Measurements from ENCODE around the gene INO80B. TPM values are rescaled to one million over a fixed set of nuclear protein-coding genes. Genes with fewer than 3 reads are reported as not detected.

The INO80B gene
- total and polyA plus RNA-seq, 9 of the 15 experiments (the other 6 are each of a cell fraction or from before 2014, with no cell fraction given): 0.41 to 22.6 (median 9.0) TPM

GRCh38 chr2:74481961-74482800 lies 27.3 kb downstream of the INO80B start:
- TSS peak; percentile 74 for BruUV-seq (replicated peaks)
- H2AFZ ChIP-seq (ENCODE audit: low read depth, low read length): peak overlapping the region; percentile 100
- H3K9me3 ChIP-seq (replicated peaks; ENCODE audit: control insufficient read depth, insufficient read depth, low read depth, low read length): no peaks in the 10 kb centered on the region
- H3K4me2 ChIP-seq (ENCODE audit: insufficient read depth, low read length): peak overlapping the region; percentile 99
- peak overlapping the region; percentile 92 for H3K27ac ChIP-seq (ENCODE audit: extremely low read depth, low read depth, low read length)
- intact Hi-C loops (cut with micrococcal nuclease) (loop anchor here (2.0 kb wide), 2 partner anchors 27 to 47 kb away; partner anchors contain the start of genes AUP1, HTRA2 and INO80B), in situ Hi-C loops (cut with MboI) (no loop called here)
- ChIA-PET POLR2A (interaction anchor here (0.6 to 3.9 kb wide), 15 partner anchors 9 to 276 kb away, joined by 3 to 28 read pairs (median 4); partner anchors contain the start of genes INO80B, MOGS, MRPL53 and WBP1), CTCF (ENCODE audit: low intra/inter-chr PET ratio) (interaction anchor here (0.7 to 2.0 kb wide), 3 partner anchors 27 to 106 kb away, joined by 3 to 12 read pairs (median 6); partner anchors contain the start of gene INO80B)
- no peaks in the 10 kb centered on the region; the same call in 1 of the 2 replicates for H4K20me1 ChIP-seq (replicated peaks; ENCODE audit: control insufficient read depth, insufficient read depth, low read length)
- H3K27me3 ChIP-seq (ENCODE audit: control insufficient read depth in 2 of 2, insufficient read depth in 2 of 2, low read length in 2 of 2): no peaks in the 10 kb centered on the region
- H3K79me2 ChIP-seq (ENCODE audit: control insufficient read depth, insufficient read depth, low read length): peaks cover 32% of the 10 kb centered on the region
- peaks cover 32% of the 10 kb centered on the region for H3K36me3 ChIP-seq (ENCODE audit: control insufficient read depth, insufficient read depth, low read length)
- peak overlapping the region; percentile 86 for H3K4me3 ChIP-seq
- peak; percentile 51 to 58 (median 56) for DNase-seq (ENCODE audit: extremely low read depth in 1 of 4, low spot score in 3 of 4)
- 5% methylated on average over 76 of the region's 80 CpGs for WGBS (ENCODE audit: insufficient coverage, low coverage, missing lambda C conversion rate)
- FAIRE-seq: no peak
- peak; percentile 73 for ATAC-seq
- H3K9ac ChIP-seq (ENCODE audit: insufficient read depth in 1 of 2, low read depth in 2 of 2, low read length in 2 of 2): peak overlapping the region; percentile 83 to 93
- peaks cover 8 to 23% of the 10 kb centered on the region in 2 experiments; a peak in 4 of 5 replicates for H3K4me1 ChIP-seq (replicated peaks in 1 of 2; ENCODE audit: control insufficient read depth in 2 of 2, insufficient read depth in 2 of 2, low read length in 2 of 2)
- no peaks in the 10 kb centered on the region for H3K9me1 ChIP-seq (ENCODE audit: control insufficient read depth, insufficient read depth, low read length)
- TF ChIP-seq, protein P1, sequence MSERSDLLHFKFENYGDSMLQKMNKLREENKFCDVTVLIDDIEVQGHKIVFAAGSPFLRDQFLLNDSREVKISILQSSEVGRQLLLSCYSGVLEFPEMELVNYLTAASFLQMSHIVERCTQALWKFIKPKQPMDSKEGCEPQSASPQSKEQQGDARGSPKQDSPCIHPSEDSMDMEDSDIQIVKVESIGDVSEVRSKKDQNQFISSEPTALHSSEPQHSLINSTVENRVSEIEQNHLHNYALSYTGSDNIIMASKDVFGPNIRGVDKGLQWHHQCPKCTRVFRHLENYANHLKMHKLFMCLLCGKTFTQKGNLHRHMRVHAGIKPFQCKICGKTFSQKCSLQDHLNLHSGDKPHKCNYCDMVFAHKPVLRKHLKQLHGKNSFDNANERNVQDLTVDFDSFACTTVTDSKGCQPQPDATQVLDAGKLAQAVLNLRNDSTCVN (CRISPR knock-in tag; IDR thresholded peaks at IDR 0.05): no peak
- TF ChIP-seq, protein P2, sequence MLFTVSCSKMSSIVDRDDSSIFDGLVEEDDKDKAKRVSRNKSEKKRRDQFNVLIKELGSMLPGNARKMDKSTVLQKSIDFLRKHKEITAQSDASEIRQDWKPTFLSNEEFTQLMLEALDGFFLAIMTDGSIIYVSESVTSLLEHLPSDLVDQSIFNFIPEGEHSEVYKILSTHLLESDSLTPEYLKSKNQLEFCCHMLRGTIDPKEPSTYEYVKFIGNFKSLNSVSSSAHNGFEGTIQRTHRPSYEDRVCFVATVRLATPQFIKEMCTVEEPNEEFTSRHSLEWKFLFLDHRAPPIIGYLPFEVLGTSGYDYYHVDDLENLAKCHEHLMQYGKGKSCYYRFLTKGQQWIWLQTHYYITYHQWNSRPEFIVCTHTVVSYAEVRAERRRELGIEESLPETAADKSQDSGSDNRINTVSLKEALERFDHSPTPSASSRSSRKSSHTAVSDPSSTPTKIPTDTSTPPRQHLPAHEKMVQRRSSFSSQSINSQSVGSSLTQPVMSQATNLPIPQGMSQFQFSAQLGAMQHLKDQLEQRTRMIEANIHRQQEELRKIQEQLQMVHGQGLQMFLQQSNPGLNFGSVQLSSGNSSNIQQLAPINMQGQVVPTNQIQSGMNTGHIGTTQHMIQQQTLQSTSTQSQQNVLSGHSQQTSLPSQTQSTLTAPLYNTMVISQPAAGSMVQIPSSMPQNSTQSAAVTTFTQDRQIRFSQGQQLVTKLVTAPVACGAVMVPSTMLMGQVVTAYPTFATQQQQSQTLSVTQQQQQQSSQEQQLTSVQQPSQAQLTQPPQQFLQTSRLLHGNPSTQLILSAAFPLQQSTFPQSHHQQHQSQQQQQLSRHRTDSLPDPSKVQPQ (CRISPR knock-in tag; IDR thresholded peaks at IDR 0.05; ENCODE audit: borderline replicate concordance): no peak
- TF ChIP-seq MCM5 (IDR thresholded peaks at IDR 0.05; ENCODE audit: low read depth): no peak
- TF ChIP-seq ETS1 (conservative IDR thresholded peaks at IDR 0.05; ENCODE audit: control insufficient read depth, low read depth, low read length): peak; percentile 60; the same call in 1 of the 2 replicates
- no peak for TF ChIP-seq MECOM (CRISPR knock-in tag; IDR thresholded peaks at IDR 0.05)
- no peak for TF ChIP-seq STAT5B (CRISPR knock-in tag; IDR thresholded peaks at IDR 0.05)
- TF ChIP-seq ZNF217 (CRISPR knock-in tag; IDR thresholded peaks at IDR 0.05): no peak
- TF ChIP-seq ZNF347 (CRISPR knock-in tag; IDR thresholded peaks at IDR 0.05; ENCODE audit: low read depth): no peak
- TF ChIP-seq TRIM24 (IDR thresholded peaks at IDR 0.05): 0 out of 4 replicates have a peak, but pooled peaks of 1 of the 2 experiments have one; percentile 42
- TF ChIP-seq NKRF (IDR thresholded peaks at IDR 0.05; ENCODE audit: borderline replicate concordance): no peak
- TF ChIP-seq ZNF586 (CRISPR knock-in tag; conservative IDR thresholded peaks at IDR 0.05): no peak
- TF ChIP-seq NRF1 (conservative IDR thresholded peaks at IDR 0.05 in 1 of 2, IDR thresholded peaks at IDR 0.05 in 1 of 2): peak in 1 of 2 experiments; percentile 46; a peak in 2 of 4 replicates

Measured in K562 (cell line).